Hepatocyte (in vitro differentiated cells): ENCODE data around the gene RAP1GDS1.

Source experiments
- EZH2 ChIP-seq: fragments of 200-600 bp; sonication (generic); IDR thresholded peaks from 2 replicates; pipeline ENCODE4 v1.6.1; 2016; ENCODE audit warnings: antibody characterized with exemption, mild to moderate bottlenecking, borderline replicate concordance
- TF ChIP-seq, protein P1 (sequence below): fragments of 200-600 bp; sonication (generic); IDR thresholded peaks from 2 replicates; pipeline ENCODE4 v1.5.1; 2016; ENCODE audit warnings: antibody characterized with exemption, mild to moderate bottlenecking; ENCODE audit not compliant: poor library complexity

DNA sequence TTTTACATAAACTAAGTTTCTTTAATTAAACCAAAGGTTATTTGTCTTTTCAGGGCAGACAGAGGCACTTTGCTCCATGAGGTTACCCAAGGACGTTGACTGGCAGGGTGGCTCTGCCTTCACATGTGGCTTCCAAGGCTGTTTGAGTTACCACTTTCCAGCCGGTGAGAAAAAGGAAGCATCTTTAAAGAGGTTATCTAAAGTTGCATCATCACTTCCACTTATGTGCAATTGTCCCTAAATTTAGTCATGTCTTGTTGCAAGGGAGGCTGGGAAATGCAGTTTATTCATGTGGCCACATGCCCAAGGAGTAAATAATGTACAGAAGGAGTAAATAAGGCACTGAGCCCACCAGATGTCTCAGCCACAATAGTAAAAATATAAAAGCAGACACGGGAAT is 29.0 kb upstream of the RAP1GDS1 start:
- TF ChIP-seq, protein P1, sequence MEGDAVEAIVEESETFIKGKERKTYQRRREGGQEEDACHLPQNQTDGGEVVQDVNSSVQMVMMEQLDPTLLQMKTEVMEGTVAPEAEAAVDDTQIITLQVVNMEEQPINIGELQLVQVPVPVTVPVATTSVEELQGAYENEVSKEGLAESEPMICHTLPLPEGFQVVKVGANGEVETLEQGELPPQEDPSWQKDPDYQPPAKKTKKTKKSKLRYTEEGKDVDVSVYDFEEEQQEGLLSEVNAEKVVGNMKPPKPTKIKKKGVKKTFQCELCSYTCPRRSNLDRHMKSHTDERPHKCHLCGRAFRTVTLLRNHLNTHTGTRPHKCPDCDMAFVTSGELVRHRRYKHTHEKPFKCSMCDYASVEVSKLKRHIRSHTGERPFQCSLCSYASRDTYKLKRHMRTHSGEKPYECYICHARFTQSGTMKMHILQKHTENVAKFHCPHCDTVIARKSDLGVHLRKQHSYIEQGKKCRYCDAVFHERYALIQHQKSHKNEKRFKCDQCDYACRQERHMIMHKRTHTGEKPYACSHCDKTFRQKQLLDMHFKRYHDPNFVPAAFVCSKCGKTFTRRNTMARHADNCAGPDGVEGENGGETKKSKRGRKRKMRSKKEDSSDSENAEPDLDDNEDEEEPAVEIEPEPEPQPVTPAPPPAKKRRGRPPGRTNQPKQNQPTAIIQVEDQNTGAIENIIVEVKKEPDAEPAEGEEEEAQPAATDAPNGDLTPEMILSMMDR: no peak
- TF ChIP-seq EZH2: no peak
